Ishikawa (cell line): ENCODE measurements around the gene CHCHD1.

Source experiments
- CEBPB ChIP-seq: IDR thresholded peaks from 2 replicates; pipeline ENCODE4 v1.6.1; 2012
- CREB1 ChIP-seq: IDR thresholded peaks from 2 replicates; pipeline ENCODE4 v1.6.1; 2012; ENCODE audit warnings: low read depth
- EGR1 ChIP-seq: IDR thresholded peaks from 2 replicates; pipeline ENCODE4 v1.6.1; 2012
- EP300 ChIP-seq: IDR thresholded peaks from 2 replicates; pipeline ENCODE4 v1.6.1; 2012; ENCODE audit warnings: borderline replicate concordance
- FOXM1 ChIP-seq: IDR thresholded peaks from 2 replicates; pipeline ENCODE4 v1.6.1; 2012; ENCODE audit warnings: low read depth, borderline replicate concordance
- MAX ChIP-seq: IDR thresholded peaks from 2 replicates; pipeline ENCODE4 v1.6.1; 2012
- NFIC ChIP-seq: IDR thresholded peaks from 2 replicates; pipeline ENCODE4 v1.6.1; 2012
- RAD21 ChIP-seq: IDR thresholded peaks from 2 replicates; pipeline ENCODE4 v1.6.1; 2012; ENCODE audit warnings: low read depth
- REST ChIP-seq: IDR thresholded peaks from 2 replicates; pipeline ENCODE4 v1.6.1; 2012; ENCODE audit warnings: low read depth, mild to moderate bottlenecking
- TAF1 ChIP-seq: IDR thresholded peaks from 2 replicates; pipeline ENCODE4 v1.6.1; 2012; ENCODE audit warnings: low read depth, mild to moderate bottlenecking
- TCF12 ChIP-seq: IDR thresholded peaks from 2 replicates; pipeline ENCODE4 v1.6.1; 2012; ENCODE audit warnings: low read depth
- TEAD4 ChIP-seq: IDR thresholded peaks from 2 replicates; pipeline ENCODE4 v1.6.1; 2012
- USF1 ChIP-seq: IDR thresholded peaks from 2 replicates; pipeline ENCODE4 v1.6.1; 2012
- YY1 ChIP-seq: IDR thresholded peaks from 2 replicates; pipeline ENCODE4 v1.6.1; 2012; ENCODE audit warnings: low read depth
- ZBTB7A ChIP-seq: IDR thresholded peaks from 2 replicates; pipeline ENCODE4 v1.6.1; 2012; ENCODE audit warnings: low read depth

Gene CHCHD1

GRCh38 chr10:73798927-73799560 is 17.2 kb downstream of the CHCHD1 start:
- TF ChIP-seq NFIC = no peak
- no peak for TF ChIP-seq ZBTB7A
- TF ChIP-seq USF1 = no peak
- TF ChIP-seq REST = no peak
- TF ChIP-seq MAX = no peak
- no peak for TF ChIP-seq TCF12
- TF ChIP-seq EP300 = no peak
- no peak for TF ChIP-seq YY1
- no peak for TF ChIP-seq TAF1
- no peak for TF ChIP-seq TEAD4
- no peak for TF ChIP-seq RAD21
- TF ChIP-seq EGR1 = no peak

GRCh38 chr10:73799899-73800559 is 18.2 kb downstream of the CHCHD1 start:
- TF ChIP-seq TAF1 (no peak), FOXM1 (no peak), RAD21 (no peak), REST (no peak), EGR1 (no peak), MAX (no peak), TCF12 (no peak), CEBPB (no peak), EP300 (no peak), ZBTB7A (no peak), CREB1 (no peak), NFIC (no peak), TEAD4 (no peak), YY1 (no peak), USF1 (no peak)

GRCh38 chr10:73800560-73801252 is 18.9 kb downstream of the CHCHD1 start:
- TF ChIP-seq REST = no peak
- no peak for TF ChIP-seq CREB1
- no peak for TF ChIP-seq TEAD4
- no peak for TF ChIP-seq FOXM1
- TF ChIP-seq EGR1 = no peak
- TF ChIP-seq MAX = no peak
- no peak for TF ChIP-seq ZBTB7A
- TF ChIP-seq YY1 = no peak

GRCh38 chr10:73801253-73801590 is 19.4 kb downstream of the CHCHD1 start:
- TF ChIP-seq TAF1 (no peak), MAX (no peak), EGR1 (no peak), CEBPB (no peak), CREB1 (no peak), ZBTB7A (no peak), RAD21 (no peak), FOXM1 (no peak), EP300 (no peak), TEAD4 (no peak), REST (no peak), YY1 (no peak), NFIC (no peak), USF1 (no peak), TCF12 (no peak)
